Left forelimb (tissue), 1 donor: ENCODE data around the gene CNTNAP5.

Source experiments
- DNase-seq: peaks from one replicate; pipeline ENCODE4 v3.0.0-alpha.2; 2018; ENCODE audit warnings: low spot score

Gene CNTNAP5

DNA sequence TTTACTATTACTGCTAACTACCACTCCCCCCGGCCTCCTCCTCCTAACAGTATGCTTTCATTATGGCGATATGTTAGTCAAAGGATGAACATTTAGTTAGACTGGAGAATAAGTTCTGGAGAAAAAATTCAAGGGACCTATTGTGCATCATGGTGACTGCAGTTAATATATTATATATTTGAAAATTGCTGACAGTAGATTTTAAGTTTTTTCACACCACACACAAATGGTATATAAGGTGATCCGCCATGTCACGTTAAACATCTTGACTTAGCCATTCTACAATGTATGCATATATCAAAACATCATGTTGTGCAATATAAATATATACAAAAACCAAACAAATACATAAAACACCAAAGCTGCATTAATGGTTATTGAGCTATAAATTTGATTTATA lies 873.7 kb downstream of the CNTNAP5 start:
- DNase-seq: no peak

DNA sequence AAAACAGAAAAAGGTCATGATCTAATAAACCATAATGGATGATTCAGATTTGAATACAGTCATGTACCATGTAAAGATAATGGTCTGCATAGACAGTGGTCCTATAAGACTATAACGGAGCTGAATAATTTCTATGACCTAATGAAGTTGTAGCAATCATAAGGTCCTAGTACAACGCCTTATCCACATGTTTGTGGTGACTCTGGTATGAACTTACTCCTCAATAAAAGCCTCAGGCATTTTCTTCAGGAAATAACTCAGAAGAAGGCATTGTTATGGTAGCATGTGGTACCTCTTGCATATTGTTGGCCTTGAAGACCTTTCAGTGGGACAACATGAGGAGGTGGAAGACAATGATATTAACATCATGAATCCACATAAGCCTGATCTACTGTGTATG lies 883.3 kb downstream of the CNTNAP5 start:
- DNase-seq: no peak

DNA sequence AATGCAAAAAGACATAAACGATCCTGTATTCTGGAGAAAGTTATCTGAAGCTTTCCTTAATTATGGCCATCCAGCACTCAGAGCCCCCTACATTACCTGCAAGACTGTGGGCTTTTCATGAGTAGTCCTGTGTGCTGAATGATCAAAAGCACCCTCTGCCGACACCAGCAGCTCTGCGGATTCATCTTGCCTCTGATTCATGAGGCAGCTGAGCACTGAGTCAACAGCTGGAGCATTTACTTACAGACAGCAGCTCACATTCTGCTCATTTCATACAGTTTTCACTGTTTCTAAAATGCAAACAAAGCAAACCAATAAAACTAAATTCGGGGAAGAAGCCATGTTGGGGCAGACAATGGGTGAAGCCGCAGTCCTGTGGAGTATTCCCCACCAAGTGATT lies 886.5 kb downstream of the CNTNAP5 start:
- no peak for DNase-seq

DNA sequence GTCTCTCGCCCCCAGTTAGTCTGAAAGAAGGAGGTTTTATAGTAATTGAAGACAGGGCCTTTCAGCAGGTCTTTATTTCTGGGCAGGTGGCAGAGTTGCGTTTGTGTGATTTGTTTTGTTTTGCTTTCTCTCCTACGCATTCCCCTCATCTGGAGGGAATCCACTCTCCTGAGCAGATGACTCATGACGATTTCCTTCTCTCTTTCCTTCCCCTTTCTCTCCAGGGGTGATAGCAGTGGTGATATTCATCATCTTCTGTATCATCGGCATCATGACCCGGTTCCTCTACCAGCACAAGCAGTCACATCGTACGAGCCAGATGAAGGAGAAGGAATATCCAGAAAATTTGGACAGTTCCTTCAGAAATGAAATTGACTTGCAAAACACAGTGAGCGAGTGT lies 888.8 kb downstream of the CNTNAP5 start:
- no peak for DNase-seq

DNA sequence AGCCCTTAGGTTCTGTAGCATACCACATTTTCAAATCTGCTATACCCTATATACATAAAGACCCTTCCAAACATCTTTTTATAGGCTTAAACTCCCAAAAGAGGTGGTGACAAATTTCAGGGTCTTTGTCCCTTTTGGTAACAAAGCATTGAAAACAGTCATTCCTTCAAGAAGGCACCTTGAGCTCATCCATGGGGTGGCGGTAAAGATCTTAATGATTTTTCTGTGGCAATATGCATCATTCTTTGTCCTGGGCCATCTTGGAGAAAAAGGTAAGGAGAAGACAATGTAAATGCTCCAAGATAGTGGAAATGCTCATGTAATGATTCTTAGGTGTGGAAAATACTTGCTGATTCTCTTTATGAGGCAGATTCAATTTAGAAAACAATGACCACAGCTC lies 890.5 kb downstream of the CNTNAP5 start:
- no peak for DNase-seq

DNA sequence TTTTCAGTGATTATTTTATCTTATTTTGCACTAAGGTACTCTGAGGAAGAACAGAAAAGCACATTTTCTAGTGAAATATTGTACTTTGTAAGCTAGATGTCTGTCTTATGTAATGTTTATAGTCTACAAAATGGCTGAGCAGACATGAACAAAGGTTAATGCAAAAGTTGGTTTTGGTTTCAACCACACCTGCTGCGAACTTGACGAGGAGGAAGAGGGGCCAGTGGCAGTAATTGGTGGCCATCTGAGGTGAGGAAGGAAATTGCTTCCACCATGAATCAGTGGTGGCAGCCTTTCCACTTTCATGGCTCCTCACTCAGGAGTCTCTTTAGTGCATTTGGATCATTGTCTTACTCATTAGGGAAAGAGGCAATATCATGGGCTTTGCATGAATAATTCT lies 894.2 kb downstream of the CNTNAP5 start:
- DNase-seq: no peak

DNA sequence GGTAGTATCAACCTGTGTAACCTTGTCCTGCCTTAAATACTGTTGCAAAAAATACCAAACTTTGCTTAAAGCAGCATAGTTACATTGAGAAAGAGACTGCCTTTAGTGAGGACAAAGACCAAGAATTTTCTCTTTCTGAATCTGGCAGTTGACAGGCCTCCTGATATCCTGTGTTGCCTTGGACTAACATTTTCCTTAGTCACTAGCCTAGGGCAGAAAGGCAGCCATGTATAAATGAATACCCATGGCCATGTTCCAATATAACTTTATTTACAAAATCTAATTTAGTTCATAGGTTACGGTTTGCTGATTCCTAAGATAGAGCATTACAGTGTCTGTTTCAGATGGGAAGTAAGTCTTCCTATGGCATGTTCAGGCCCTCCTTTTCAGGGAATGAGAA lies 895.4 kb downstream of the CNTNAP5 start:
- DNase-seq: no peak

DNA sequence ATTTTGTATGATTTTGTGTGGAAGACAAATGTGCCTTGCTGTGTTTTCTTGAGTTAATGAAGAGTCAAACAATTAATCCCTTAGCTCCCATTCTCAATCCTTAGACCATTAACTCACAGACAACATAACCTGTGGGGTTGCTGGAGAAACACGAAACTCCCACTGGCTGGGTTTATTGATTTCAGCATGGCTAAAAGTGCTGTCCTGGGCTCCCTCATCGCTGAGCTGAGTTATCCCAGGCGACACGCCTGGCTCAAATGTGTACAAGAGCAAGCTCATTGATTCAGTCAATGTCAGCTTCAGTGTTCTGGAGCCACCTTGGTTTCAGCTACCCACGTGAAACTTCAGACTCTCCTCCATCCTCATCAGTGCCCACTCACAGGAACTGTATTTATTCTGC lies 896.1 kb downstream of the CNTNAP5 start:
- no peak for DNase-seq

DNA sequence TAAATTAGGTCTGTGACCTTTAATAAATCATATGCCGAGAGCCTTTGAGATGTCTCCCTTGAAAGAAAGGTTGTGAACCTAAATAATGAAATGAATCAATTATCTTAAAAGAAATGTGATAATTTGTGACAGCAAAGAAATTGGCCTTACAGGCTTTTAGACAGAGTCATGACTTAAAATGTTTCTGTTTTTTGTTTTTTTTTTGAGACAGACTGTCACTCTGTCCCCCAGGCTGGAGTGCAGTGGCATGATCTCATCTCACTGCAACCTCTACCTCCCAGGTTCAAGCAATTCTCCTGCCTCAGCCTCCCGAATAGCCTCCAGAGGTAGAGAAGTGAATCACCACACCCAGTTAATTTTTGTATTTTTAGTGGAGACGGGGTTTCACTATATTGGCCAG lies 898.0 kb downstream of the CNTNAP5 start:
- DNase-seq: no peak

DNA sequence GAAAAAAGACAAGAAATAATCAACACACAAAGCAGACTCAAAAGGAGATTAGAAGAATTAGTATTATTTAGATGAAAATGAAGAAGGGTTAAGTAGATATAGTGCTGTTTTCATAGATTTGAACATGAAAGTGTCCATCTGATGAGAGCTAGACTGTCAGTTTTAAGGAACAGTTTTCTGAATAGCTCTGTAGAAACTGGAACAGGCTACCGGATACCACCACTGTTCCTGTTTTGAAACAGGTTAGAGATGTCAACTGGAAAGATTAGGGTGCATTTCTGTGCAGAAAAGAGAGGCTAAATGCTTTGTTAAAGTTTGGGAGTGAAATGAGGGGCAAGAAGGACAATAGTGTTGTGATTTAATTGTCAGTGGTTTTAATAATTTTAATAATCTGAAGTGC lies 908.8 kb downstream of the CNTNAP5 start:
- no peak for DNase-seq

DNA sequence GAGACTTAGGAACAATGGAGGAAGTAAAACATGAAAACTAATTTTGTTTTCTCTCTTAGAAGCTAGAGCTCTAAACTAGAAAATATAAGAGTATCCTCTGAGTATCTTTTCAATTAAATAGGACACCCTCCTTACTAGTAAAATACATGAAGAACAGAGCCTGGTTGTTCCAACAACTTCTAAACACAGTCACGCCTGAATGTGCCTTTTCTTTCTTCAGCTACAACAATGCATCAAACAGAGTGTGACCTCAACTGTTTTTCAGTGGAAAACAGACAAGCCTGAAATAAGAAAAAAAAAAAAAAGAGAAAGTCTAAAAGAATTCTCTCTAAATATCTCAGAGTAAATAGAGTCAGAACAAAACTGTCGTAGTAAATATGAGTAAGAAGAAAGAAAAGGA lies 928.8 kb downstream of the CNTNAP5 start:
- no peak for DNase-seq

DNA sequence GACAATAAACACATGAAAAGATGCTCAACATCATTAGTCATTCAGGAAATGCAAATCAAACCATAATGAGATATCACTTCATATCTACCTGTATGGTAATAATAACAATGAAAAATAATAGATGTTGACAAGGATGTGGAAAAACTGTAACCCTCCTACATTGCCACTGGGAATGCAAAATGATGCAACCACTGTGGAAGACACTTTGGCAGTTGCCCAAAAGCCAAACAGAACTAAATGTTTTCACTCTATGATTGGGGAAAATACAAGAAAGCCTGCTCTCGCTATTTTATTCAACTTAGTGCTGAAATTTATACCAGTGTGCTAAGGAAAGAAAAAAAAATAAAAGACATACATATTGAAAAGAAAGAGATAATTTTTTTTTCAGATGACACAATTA lies 934.5 kb downstream of the CNTNAP5 start:
- no peak for DNase-seq

DNA sequence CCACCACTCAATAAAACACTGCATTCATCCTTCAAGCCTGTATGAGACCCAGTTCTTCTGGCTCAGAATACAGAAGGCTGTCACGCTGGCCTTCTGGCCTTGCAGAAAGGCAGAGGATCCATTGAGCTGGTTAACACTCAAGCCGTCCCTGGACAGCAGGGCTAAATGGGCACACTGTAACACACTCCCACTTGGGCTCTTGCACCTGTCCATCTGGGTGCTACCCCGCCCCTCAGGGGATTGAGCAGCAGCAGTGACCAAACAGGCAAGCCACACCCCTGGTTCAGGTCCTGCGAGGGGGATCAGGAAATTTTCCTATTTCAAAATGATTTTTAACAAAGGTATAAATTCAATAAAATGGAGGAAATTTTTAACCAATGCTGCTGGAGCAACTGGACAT lies 936.0 kb downstream of the CNTNAP5 start:
- DNase-seq: no peak
